Measurements from ENCODE around the gene MTF2.

DNA sequence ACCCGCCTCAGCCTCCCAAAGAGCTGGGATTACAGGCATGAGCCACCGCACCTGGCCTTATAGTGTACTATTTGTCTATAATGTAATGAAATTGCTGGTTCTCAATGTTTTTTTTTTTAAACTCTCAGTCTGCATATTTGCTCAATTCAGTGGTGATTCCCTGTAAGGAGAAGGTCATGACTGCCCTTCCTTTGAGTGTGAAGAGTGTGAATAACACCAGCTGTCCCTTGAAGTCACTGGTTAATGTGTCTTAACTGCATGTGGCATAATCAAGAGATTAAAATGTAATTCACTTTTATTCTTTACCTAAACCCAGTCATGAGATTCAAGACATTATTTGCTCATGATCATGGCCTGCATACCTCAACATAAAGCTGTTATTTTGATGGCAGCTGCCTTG, 30.5 kb downstream of the MTF2 start:
- TF ChIP-seq EZH2phosphoT487 (IDR thresholded peaks at IDR 0.05; ENCODE audit: low read length) = no peak
- TF ChIP-seq, protein P1, sequence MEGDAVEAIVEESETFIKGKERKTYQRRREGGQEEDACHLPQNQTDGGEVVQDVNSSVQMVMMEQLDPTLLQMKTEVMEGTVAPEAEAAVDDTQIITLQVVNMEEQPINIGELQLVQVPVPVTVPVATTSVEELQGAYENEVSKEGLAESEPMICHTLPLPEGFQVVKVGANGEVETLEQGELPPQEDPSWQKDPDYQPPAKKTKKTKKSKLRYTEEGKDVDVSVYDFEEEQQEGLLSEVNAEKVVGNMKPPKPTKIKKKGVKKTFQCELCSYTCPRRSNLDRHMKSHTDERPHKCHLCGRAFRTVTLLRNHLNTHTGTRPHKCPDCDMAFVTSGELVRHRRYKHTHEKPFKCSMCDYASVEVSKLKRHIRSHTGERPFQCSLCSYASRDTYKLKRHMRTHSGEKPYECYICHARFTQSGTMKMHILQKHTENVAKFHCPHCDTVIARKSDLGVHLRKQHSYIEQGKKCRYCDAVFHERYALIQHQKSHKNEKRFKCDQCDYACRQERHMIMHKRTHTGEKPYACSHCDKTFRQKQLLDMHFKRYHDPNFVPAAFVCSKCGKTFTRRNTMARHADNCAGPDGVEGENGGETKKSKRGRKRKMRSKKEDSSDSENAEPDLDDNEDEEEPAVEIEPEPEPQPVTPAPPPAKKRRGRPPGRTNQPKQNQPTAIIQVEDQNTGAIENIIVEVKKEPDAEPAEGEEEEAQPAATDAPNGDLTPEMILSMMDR (IDR thresholded peaks at IDR 0.05; ENCODE audit: low read length) = no peak

Measured in MM.1S (cell line).